Measurements from ENCODE around the gene NCR3LG1.

The NCR3LG1 gene

GRCh38 chr11:17394743-17395390, 43.3 kb downstream of the NCR3LG1 start:
- no peak for DNase-seq

GRCh38 chr11:17395554-17395961, 44.0 kb downstream of the NCR3LG1 start:
- no peak for DNase-seq

- no peak for DNase-seq
Observed at GRCh38 chr11:17395978-17396377, 44.4 kb downstream of the NCR3LG1 start.

- DNase-seq: no peak
Observed at GRCh38 chr11:17396598-17397310, 45.2 kb downstream of the NCR3LG1 start.

GRCh38 chr11:17397311-17398002, 45.9 kb downstream of the NCR3LG1 start:
- DNase-seq: no peak

GRCh38 chr11:17399236-17399635, 47.6 kb downstream of the NCR3LG1 start:
- DNase-seq: no peak

- no peak for DNase-seq
Observed at GRCh38 chr11:17400048-17400775, 48.6 kb downstream of the NCR3LG1 start.

- no peak for DNase-seq
Observed at GRCh38 chr11:17401316-17401715, 49.7 kb downstream of the NCR3LG1 start.

- no peak for DNase-seq
Observed at GRCh38 chr11:17401841-17402240, 50.2 kb downstream of the NCR3LG1 start.

- DNase-seq: no peak
Observed at GRCh38 chr11:17402486-17402885, 50.9 kb downstream of the NCR3LG1 start.

GRCh38 chr11:17403980-17404759, 52.6 kb downstream of the NCR3LG1 start:
- no peak for DNase-seq

- DNase-seq: no peak
Observed at GRCh38 chr11:17405232-17406005, 53.8 kb downstream of the NCR3LG1 start.

GRCh38 chr11:17406082-17406817, 54.6 kb downstream of the NCR3LG1 start:
- no peak for DNase-seq

GRCh38 chr11:17406818-17407149, 55.2 kb downstream of the NCR3LG1 start:
- no peak for DNase-seq

- no peak for DNase-seq
Observed at GRCh38 chr11:17407575-17407974, 56.0 kb downstream of the NCR3LG1 start.

- no peak for DNase-seq
Observed at GRCh38 chr11:17408026-17408425, 56.4 kb downstream of the NCR3LG1 start.

- DNase-seq: no peak
Observed at GRCh38 chr11:17408641-17409040, 57.0 kb downstream of the NCR3LG1 start.

- no peak for DNase-seq
Observed at GRCh38 chr11:17410606-17411379, 59.2 kb downstream of the NCR3LG1 start.

- DNase-seq: no peak
Observed at GRCh38 chr11:17411418-17411817, 59.8 kb downstream of the NCR3LG1 start.

GRCh38 chr11:17412488-17413180, 61.0 kb downstream of the NCR3LG1 start:
- no peak for DNase-seq
